Anterior cingulate cortex (tissue), 58 donors: Measurements from ENCODE around the gene MKNK2.
"Not testable (repeated sequence)": the region's sequence is repeated elsewhere in the genome, so short reads cannot be mapped to it uniquely, and the experiment has no call there.

Source experiments
- DNase-seq, 58 donors: peaks; one replicate each; lab custom pipeline; 2025; lab: John Stamatoyannopoulos, UW

MKNK2 gene

DNA sequence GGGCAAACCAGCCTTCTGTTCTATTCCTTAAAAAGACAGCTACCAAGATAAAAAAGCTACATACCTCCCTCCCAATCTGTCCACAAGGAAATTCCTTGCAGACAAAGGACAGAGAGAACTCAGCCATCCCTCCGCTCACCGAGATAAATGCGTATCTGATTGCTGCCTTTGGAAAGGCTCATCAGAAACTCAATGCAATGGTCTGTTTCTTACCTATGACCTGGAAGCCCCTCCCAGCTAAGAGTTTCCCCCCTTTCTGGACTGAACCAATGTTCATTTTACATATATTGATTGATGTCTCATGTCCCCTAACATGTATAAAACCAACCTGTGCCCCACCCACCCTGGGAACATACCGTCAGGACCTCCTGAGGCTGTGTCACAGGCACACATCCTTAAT lies 47.2 kb downstream of the MKNK2 start:
- no peak for DNase-seq

DNA sequence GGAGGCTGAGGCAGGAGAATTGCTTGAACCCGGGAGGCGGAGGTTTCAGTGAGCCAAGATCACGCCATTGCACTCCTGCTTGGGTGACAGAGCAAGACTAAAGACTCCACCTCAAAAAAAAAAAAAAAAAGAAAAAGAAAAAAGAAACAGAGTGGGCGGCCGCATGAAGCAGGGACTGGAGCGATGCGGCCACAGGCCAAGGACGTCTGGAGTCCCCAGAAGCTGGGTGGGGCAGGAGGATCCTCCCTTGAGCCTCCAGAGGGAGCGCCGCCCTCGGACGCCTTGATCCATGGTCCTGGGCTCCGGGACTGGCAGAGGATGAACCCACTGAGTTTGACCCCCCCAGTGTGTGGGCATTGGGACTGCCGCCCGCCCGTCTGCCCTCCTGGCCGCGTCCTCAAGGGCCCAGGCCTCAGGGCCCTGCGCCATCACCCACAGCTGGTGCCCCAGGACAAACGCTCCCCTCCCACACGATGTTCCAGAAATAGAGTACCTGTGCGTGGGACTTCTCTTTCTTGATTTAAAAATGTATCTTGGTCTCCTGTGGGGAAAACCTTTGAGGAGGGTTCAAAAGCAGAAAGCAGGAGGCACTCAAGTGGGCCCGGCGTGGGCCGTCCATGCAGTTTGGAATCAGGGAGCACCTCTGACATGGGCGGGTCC lies 51.1 kb downstream of the MKNK2 start:
- DNase-seq, result no peak

DNA sequence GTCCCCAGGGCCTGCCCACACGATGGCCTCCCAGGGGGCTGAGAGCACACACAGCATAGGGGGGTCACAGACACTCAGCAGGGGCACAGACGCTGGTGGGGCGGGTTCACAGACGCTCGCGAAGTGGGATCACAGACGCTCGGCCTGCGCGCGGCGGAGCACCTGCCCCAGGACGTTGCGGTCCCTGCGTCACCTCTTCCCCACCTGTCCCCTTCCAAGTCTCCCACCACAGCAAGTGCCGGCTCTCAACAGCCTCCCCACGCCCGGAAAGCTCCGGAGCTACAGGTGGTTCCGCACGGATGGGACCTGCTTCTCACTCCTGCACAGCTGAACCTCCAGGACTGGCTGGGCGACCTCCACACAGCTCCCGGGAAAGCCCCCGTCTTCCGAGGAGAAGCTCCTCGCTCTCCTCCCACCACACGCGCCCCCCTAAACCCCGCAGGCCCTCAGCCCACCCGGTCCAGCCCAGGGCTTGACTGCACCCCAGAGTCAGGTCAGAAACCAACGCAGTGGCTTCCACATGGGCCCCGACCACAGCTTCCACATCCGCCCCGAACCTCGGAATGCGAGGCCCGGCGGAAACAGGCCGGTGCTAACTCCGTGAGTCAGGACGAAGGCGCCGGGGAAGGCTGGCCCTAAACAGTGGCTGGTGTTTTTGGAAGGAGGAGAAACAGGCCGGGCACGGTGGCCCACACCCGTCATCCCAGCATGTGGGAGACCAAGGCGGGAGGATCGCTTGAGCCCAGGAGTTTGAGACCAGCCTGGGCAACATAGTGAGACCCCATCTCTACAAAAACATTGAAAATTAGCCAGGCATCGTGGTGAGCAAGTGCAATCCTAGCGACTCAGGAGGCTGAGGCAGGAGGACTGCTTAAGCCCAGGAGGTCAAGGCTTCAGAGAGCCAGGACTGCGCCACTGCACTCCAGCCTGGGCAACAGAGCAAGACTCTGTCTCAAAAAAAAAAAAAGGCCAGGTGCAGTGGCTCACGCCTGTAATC lies 52.0 kb downstream of the MKNK2 start:
- DNase-seq, result no peak

DNA sequence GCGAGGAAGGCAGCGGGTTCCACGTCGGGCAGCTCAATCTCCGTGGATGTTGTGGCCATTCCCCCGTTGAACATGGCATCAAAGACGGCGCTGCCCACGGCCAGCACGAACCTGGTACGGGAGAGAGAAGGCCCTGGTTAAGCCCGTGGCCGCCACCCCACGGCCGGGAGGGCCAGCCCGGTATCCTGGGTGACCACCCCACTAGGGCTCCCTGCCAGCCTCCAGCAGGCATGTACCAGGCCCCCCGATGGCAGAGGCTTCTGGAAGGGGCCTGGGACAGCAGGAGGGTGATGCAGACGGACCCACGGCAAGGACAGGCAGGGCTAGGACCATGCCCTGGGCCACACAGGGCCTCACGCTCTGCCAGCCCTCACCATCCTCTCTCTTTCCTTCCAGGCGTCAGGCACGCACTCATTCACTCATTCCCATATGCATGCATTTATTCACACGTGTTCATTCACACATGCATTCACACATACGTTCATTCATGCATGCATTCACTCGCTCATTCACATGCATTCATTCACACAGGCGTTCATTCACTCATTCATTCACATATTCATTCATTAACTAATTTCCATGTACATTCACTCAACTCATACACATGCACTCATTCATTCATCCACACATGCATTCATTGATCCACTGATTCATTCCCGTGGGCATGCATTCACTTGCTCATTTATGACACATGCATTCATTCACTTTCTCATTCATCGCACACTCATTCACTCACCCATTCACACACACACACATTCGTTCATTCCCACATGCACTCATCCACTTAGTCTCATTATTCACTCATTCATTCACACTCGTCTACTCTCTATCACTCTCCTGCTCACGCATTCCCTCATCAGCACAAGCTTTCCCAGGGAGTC lies 53.5 kb downstream of the MKNK2 start:
- no peak for DNase-seq

- DNase-seq, result no peak
Observed at GRCh38 chr19:1992759-1993260, 58.2 kb downstream of the MKNK2 start.

DNA sequence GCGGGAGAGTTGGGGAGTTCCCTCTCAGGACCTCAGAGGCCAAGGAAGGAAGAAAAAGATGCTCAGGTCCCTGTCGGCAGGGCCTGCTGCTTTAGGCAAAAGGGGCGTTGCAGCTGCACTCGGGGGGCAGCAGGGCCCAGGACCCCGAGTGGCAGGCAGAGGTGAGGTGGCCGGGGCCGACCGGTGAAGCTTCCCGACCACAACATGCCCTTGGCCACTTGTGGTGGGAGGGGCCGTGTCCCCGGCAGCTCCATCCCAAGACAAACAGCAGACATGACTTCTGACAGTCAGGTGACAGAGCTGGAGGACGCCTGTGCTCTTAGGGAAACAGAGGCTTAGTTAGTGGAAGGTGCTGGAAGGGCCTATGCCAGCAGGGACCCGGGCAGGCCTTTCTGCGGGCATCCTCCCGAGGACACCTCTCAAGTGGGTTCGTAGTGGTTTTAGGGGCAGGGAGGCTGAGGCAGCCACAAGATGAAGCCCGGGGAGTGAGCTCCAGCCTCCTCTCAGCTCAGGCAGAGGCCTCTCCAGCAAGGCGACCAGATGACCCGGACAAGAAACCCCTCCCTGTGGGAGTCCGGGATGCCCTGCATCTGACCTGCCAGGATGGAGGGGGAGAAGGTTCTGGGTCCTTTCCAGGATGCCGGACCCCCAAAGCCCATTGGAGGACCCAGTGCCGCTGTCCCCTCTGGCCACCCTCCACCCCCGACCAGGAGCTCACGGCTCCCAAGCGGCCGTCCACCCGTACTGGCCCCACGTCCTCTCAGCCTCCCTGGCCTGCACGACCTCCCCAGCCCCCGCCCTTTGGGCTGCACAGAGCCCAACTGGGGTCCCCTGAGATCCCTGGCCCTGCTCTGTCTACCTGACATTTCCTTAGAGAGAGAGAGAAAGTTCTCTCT lies 59.8 kb downstream of the MKNK2 start:
- DNase-seq, result no peak

DNA sequence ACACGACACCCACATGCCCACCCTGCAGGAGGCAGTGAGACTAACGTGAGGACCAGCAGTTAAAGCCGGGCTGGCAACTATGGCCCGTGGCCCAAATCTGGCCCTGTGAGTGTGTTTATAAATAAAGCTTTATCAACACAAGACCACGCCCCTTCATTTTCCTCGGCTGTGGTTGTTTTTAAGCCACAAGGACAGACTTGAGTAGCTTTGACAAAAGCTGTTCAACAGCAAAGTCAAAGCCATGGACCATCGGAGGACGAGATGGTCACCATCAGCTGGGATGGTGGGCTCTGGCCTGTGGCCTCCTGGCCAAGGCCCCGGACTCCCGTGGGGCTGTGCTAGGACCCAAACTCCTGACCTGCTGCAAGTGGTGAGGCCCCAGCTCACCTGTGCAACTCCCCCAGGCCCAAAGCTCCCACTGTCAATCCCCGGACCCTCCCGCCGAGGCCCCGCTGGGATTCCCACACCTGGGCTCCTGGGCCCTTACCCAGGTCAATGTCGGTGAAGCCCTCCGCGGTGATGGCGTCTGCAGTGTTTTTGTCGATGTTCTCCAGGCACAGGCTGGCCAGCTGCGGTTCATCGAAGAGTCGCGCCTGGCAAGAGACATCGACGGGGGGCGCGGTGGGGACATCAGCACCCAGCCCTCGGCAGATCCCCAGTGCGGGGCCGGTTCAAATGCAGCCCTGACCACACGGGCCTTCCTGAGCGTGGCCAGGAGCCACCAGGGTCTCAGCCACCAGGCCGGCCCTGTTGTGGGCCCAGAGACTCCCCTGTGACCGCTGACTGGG lies 60.6 kb downstream of the MKNK2 start:
- DNase-seq, result no peak

- DNase-seq, result no peak
Observed at GRCh38 chr19:1989513-1990229, 61.4 kb downstream of the MKNK2 start.

DNA sequence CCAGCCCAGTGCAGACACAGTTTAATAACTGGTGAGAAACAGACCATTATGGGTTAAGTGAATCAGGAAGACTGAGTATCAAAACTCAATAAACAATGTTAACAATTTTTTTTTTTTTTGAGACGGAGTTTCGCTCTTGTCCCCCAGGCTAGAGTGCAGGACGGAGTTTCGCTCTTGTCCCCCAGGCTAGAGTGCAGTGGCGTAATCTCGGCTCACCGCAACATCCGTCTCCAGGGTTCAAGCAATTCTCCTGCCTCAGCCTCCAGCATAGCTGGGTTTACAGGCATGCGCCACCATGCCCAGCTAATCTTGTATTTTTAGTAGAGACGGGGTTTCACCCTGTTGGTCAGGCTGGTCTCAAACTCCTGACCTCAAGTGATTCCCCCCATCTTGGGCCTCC lies 62.6 kb downstream of the MKNK2 start:
- DNase-seq, result not testable (repeated sequence)
